ENCODE results near the gene LRRC28. TPM values are rescaled to one million over a fixed set of nuclear protein-coding genes. Genes with fewer than 3 reads are reported as not detected.

Gene LRRC28
- total RNA-seq, 1 experiment from 2014 or later: 39.3 TPM

DNA sequence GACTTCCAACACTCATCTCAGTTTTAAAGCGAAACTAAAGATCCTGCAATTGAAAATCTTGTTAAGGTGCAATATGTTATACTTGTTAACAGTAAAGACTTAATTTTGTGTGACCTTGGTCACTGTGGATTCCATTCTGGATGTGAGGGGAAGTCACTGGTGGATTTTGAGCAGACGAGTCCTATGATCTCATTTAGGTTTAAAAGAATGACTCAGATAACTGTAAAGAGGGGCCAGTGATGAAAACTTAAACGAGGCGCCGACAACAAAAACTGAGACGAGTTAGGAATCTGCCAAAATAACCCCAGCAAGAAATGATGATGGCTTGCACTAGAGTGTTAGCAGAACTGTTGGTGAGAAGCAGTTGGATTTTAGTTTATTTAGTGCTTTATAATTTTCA is 56.5 kb downstream of the LRRC28 start:
- Histone ChIP-seq H3K27me3 (ENCODE audit: control insufficient read depth, insufficient read depth, low read length) (no peaks in the 10 kb centered on the region), H3K4me3 (ENCODE audit: low read depth in 2 of 2, low read length in 2 of 2) (no peak overlapping the region), H3K9me3 (ENCODE audit: control insufficient read depth, insufficient read depth, low read depth, low read length) (peaks cover 7% of the 10 kb centered on the region; the same call in 1 of the 2 replicates), H3K4me1 (ENCODE audit: control insufficient read depth, insufficient read depth, low read length) (no peaks in the 10 kb centered on the region), H3K27ac (ENCODE audit: low read length) (no peak overlapping the region), H3K36me3 (ENCODE audit: control insufficient read depth, insufficient read depth, low read length) (no peaks in the 10 kb centered on the region)
- TF ChIP-seq CTCF (IDR thresholded peaks at IDR 0.05): no peak
- no peak for TF ChIP-seq POLR2AphosphoS5 (IDR thresholded peaks at IDR 0.05; ENCODE audit: low read depth, low read length)
- TF ChIP-seq TCF7L2 (IDR thresholded peaks at IDR 0.05; ENCODE audit: low read depth, low read length): no peak
- no peak for TF ChIP-seq SIN3A (IDR thresholded peaks at IDR 0.05; ENCODE audit: borderline replicate concordance, insufficient read depth, low read depth, low read length)
- no peak for TF ChIP-seq REST (IDR thresholded peaks at IDR 0.05; ENCODE audit: insufficient read depth in 1 of 2, low read depth in 2 of 2, low read length in 1 of 2)
- ATAC-seq (no peak), DNase-seq (ENCODE audit: low read depth, low spot score) (no peak)
- POLR2A ChIA-PET: no interaction called here
- in situ Hi-C loops (cut with HindIII; ENCODE audit: low pct_unique_long_range_greater_than_20kb, low sequenced_read_pairs) (no loop called here), intact Hi-C loops (cut with micrococcal nuclease; ENCODE audit: unreplicated experiment) (no loop called here)
- no TSS peak for BruUV-seq (replicated peaks)
- CTCF ChIA-PET: no interaction called here

DNA sequence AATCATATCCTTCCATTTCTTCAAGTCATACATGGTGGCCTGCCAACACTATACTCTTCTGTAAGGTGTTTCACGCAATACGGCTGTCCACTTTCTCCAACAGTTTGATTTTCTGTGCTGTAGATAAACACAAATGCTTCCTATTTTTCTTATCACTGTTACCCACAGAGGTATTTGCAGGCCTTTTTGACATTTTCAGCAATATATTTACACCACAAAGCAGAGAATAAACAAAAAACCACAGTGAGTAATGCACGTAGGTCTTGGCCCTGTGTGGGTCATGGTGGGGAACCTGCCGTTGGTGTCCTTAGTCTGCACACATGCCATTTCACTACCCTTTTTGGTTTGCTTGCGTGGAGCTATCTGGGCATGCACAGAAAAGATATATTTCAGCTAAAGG is 59.5 kb downstream of the LRRC28 start:
- no peak overlapping the region for H3K4me3 ChIP-seq (ENCODE audit: low read depth in 2 of 2, low read length in 2 of 2)
- BruUV-seq (replicated peaks): no TSS peak
- peaks cover 17% of the 10 kb centered on the region; the same call in 1 of the 2 replicates for H3K9me3 ChIP-seq (ENCODE audit: control insufficient read depth, insufficient read depth, low read depth, low read length)
- in situ Hi-C loops (cut with HindIII; ENCODE audit: low pct_unique_long_range_greater_than_20kb, low sequenced_read_pairs) (no loop called here), intact Hi-C loops (cut with micrococcal nuclease; ENCODE audit: unreplicated experiment) (no loop called here)
- H3K27me3 ChIP-seq (ENCODE audit: control insufficient read depth, insufficient read depth, low read length): no peaks in the 10 kb centered on the region
- DNase-seq (ENCODE audit: low read depth, low spot score) (no peak), ATAC-seq (no peak)
- ChIA-PET POLR2A (no interaction called here), CTCF (no interaction called here)
- H3K27ac ChIP-seq (ENCODE audit: low read length): no peak overlapping the region
- TF ChIP-seq CTCF (IDR thresholded peaks at IDR 0.05) (no peak), TCF7L2 (IDR thresholded peaks at IDR 0.05; ENCODE audit: low read depth, low read length) (no peak), POLR2AphosphoS5 (IDR thresholded peaks at IDR 0.05; ENCODE audit: low read depth, low read length) (no peak), SIN3A (IDR thresholded peaks at IDR 0.05; ENCODE audit: borderline replicate concordance, insufficient read depth, low read depth, low read length) (no peak), REST (IDR thresholded peaks at IDR 0.05; ENCODE audit: insufficient read depth in 1 of 2, low read depth in 2 of 2, low read length in 1 of 2) (no peak)
- H3K36me3 ChIP-seq (ENCODE audit: control insufficient read depth, insufficient read depth, low read length): no peaks in the 10 kb centered on the region
- no peaks in the 10 kb centered on the region for H3K4me1 ChIP-seq (ENCODE audit: control insufficient read depth, insufficient read depth, low read length)
